ENCODE results near the gene SDC1. TPM values are rescaled to one million over a fixed set of nuclear protein-coding genes. Genes with fewer than 3 reads are reported as not detected.

The SDC1 gene
- total RNA-seq, 2 experiments from 2014 or later = 0.12 TPM; not detected in 1

DNA sequence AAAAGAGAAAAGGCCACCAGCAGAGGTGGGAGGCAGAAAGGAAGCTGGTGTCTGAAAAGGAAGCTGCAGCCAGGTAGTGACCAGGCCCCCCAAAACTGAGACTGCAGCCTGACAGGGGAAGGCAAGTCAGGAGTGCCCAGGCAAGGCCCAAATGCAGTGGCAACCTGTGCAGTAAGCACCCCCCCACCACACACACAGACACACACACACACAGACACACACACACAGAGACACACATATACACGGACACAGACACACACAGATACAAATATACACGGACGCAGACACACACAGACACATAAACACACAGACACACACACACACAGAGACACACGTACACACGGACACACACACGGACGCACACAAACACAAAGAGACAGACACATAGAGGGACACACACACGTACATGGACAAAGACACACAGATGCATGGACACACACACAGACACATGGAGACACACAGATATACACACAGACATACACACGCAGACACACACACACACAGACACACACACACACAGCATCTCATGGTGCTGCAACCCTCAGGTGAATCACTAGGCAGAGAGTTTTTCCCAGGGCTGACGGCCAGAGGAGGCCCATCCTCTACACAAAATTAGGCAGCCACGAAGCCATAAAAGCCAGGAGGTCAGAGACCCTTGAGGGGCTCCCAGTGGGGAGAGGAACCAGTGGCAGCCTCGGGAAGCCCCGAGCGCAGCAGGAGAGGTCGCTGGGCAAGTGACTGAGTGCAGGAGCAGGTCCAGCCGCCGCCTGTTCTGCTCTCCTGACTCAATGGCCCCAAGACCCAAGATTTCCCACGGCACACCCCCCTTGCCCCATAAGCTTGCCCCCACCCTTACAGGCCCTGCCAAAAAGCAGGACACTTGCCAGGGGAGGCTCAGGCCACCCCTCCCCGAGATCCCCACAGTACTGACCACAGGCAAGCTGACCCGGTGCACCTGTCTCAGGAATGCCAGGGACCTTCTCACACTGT is 6.3 kb downstream of the SDC1 start:
- H3K36me3 Mint-ChIP-seq = no peaks in the 10 kb centered on the region
- intact Hi-C loops (cut with micrococcal nuclease) = no loop called here
- no peak overlapping the region for H3K4me3 Mint-ChIP-seq
- CTCF ChIA-PET = no interaction called here
- H3K27ac Mint-ChIP-seq = no peak overlapping the region
- H3K27me3 Mint-ChIP-seq = peaks cover 22% of the 10 kb centered on the region
- H3K9me3 Mint-ChIP-seq = no peaks in the 10 kb centered on the region
- POLR2A ChIA-PET = no interaction called here
- no peak for DNase-seq
- no peaks in the 10 kb centered on the region for H3K4me1 Mint-ChIP-seq (ENCODE audit: low read depth)

GRCh38 chr2:20217041-20217970 is 7.6 kb downstream of the SDC1 start:
- POLR2A ChIA-PET = no interaction called here
- DNase-seq = no peak
- Mint-ChIP-seq H3K27ac (no peak overlapping the region), H3K27me3 (peaks cover 14% of the 10 kb centered on the region), H3K4me3 (no peak overlapping the region), H3K9me3 (no peaks in the 10 kb centered on the region), H3K36me3 (no peaks in the 10 kb centered on the region), H3K4me1 (ENCODE audit: low read depth) (no peaks in the 10 kb centered on the region)
- intact Hi-C loops (cut with micrococcal nuclease) = no loop called here
- CTCF ChIA-PET = interaction anchor here (1.0 kb wide), 1 partner anchor 8 kb away, joined by 3 read pairs; no protein-coding TSS in a partner anchor

- H3K36me3 Mint-ChIP-seq = no peaks in the 10 kb centered on the region
- intact Hi-C loops (cut with micrococcal nuclease) = no loop called here
- H3K27ac Mint-ChIP-seq = no peak overlapping the region
- no peak overlapping the region for H3K4me3 Mint-ChIP-seq
- H3K9me3 Mint-ChIP-seq = no peaks in the 10 kb centered on the region
- ChIA-PET CTCF (interaction anchor here (1.0 kb wide), 1 partner anchor 9 kb away, joined by 3 read pairs; no protein-coding TSS in a partner anchor), POLR2A (no interaction called here)
- no peaks in the 10 kb centered on the region for H3K4me1 Mint-ChIP-seq (ENCODE audit: low read depth)
- peaks cover 6% of the 10 kb centered on the region for H3K27me3 Mint-ChIP-seq
- no peak for DNase-seq
Observed at GRCh38 chr2:20216130-20217025, 8.6 kb downstream of the SDC1 start.

DNA sequence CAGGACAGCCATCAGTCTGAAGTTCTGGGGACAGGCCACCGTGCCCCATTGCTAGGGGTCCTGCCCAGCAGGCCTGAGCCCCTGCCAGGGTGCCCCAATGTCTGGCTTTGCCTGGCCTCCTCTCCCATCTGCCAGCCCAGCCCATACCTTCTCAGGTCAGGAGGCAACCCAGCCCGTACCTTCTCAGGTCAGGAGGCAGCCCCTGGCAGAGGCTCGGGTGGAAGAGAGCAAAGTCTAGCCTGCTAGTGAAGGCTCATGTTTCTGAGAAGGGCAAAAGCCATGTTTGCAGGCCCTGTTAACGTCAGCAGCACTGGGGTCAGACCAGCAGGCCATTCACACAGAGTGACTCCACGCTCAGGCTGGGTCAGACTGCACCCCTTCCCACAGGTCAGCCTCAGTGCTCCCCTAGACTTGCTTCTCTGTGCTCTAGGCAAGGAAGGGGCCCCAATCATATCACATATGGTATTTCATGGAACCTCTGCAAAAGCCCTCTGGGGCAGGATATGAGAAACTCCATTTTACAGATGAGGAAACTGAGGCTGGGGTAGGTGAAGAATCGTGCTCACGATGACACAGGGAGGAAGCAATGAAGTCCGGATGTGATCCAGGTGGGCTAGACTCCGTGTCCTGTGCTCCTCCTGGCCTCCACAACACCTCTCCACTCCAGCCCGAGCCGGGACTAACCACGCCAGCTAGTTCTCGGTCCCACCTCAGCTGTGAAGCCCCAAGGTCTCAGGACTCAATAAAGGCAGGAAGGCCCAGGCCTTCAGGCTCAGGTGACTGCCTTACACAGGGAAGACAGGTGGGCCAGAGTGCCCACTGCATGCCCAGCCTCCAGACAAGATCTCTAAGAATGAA is 9.5 kb downstream of the SDC1 start:
- Mint-ChIP-seq H3K27ac (no peak overlapping the region), H3K36me3 (no peaks in the 10 kb centered on the region), H3K4me1 (ENCODE audit: low read depth) (no peaks in the 10 kb centered on the region), H3K9me3 (no peaks in the 10 kb centered on the region), H3K4me3 (no peak overlapping the region), H3K27me3 (peaks cover 6% of the 10 kb centered on the region)
- ChIA-PET CTCF (no interaction called here), POLR2A (no interaction called here)
- intact Hi-C loops (cut with micrococcal nuclease) = no loop called here
- DNase-seq = no peak

DNA sequence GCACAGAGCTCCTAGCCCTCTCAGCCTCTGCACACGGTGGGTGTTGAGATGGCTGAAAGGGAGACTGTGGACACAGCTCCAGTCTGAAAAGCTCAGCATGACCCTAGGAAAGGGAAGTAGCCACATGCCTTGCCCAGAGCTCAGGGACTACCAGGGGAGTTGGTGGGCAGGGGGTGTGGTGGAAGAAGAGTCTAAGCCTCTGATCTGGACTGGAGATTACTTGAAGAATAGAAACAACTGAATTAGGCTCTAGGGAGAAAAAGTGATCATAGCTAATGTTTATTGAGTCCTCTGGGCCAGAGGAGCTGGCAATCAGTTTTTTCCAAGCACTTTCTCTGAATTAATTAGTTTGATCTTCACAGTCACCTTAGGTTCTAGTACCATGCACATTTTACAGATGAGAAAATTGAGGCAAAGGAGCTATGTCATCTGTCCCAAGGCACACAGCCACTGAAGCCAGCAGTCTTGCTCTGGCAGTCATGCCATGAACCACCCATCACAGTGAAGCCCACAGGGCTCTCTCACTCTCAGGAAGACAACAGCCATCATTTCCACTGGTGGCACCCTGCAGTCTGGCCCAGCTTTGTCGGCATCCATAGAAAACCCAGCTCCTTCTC is 10.3 kb downstream of the SDC1 start:
- Mint-ChIP-seq H3K36me3 (no peaks in the 10 kb centered on the region), H3K4me1 (ENCODE audit: low read depth) (no peaks in the 10 kb centered on the region), H3K27me3 (peaks cover 3% of the 10 kb centered on the region), H3K9me3 (no peaks in the 10 kb centered on the region), H3K27ac (no peak overlapping the region), H3K4me3 (no peak overlapping the region)
- intact Hi-C loops (cut with micrococcal nuclease) = no loop called here
- DNase-seq = no peak
- CTCF ChIA-PET = no interaction called here
- POLR2A ChIA-PET = no interaction called here

GRCh38 chr2:20213651-20214565 is 11.0 kb downstream of the SDC1 start:
- H3K27ac Mint-ChIP-seq = no peak overlapping the region

GRCh38 chr2:20212871-20213503 is 11.9 kb downstream of the SDC1 start:
- ChIA-PET POLR2A (no interaction called here), CTCF (interaction anchor here (0.9 kb wide), 1 partner anchor 257 kb away, joined by 3 read pairs; no protein-coding TSS in a partner anchor)
- DNase-seq = no peak
- H3K4me1 Mint-ChIP-seq (ENCODE audit: low read depth) = no peaks in the 10 kb centered on the region
- intact Hi-C loops (cut with micrococcal nuclease) = no loop called here
- H3K27me3 Mint-ChIP-seq = no peaks in the 10 kb centered on the region
- no peak overlapping the region for H3K4me3 Mint-ChIP-seq
- H3K36me3 Mint-ChIP-seq = no peaks in the 10 kb centered on the region
- no peak overlapping the region for H3K27ac Mint-ChIP-seq
- H3K9me3 Mint-ChIP-seq = no peaks in the 10 kb centered on the region

More at GRCh38 chr2:20213651-20214565, 11.0 kb downstream of the SDC1 start:
- DNase-seq = no peak
- ChIA-PET CTCF (interaction anchor here (0.9 kb wide), 1 partner anchor 258 kb away, joined by 3 read pairs; no protein-coding TSS in a partner anchor), POLR2A (no interaction called here)
- Mint-ChIP-seq H3K4me1 (ENCODE audit: low read depth) (no peaks in the 10 kb centered on the region), H3K36me3 (no peaks in the 10 kb centered on the region), H3K9me3 (no peaks in the 10 kb centered on the region), H3K4me3 (no peak overlapping the region), H3K27me3 (peaks cover 3% of the 10 kb centered on the region)
- intact Hi-C loops (cut with micrococcal nuclease) = no loop called here

- intact Hi-C loops (cut with micrococcal nuclease) = no loop called here
- no peak overlapping the region for H3K4me3 Mint-ChIP-seq
- CTCF ChIA-PET = interaction anchor here (0.9 kb wide), 1 partner anchor 257 kb away, joined by 3 read pairs; no protein-coding TSS in a partner anchor
- H3K27me3 Mint-ChIP-seq = no peaks in the 10 kb centered on the region
- H3K27ac Mint-ChIP-seq = no peak overlapping the region
- H3K36me3 Mint-ChIP-seq = no peaks in the 10 kb centered on the region
- POLR2A ChIA-PET = no interaction called here
- no peaks in the 10 kb centered on the region for H3K4me1 Mint-ChIP-seq (ENCODE audit: low read depth)
- DNase-seq = no peak
- no peaks in the 10 kb centered on the region for H3K9me3 Mint-ChIP-seq
Observed at GRCh38 chr2:20212459-20212870, 12.5 kb downstream of the SDC1 start.

GRCh38 chr2:20211860-20212458 is 13.0 kb downstream of the SDC1 start:
- Mint-ChIP-seq H3K27me3 (no peaks in the 10 kb centered on the region), H3K9me3 (no peaks in the 10 kb centered on the region), H3K36me3 (no peaks in the 10 kb centered on the region), H3K4me3 (no peak overlapping the region), H3K4me1 (ENCODE audit: low read depth) (no peaks in the 10 kb centered on the region), H3K27ac (no peak overlapping the region)
- no peak for DNase-seq
- intact Hi-C loops (cut with micrococcal nuclease) = no loop called here
- POLR2A ChIA-PET = no interaction called here
- CTCF ChIA-PET = no interaction called here

Measured in activated CD4-positive, alpha-beta memory T cell treated with anti-CD3 and anti-CD28 coated beads for 36 hours (primary cell).